ENCODE results near the gene RBM14. TPM values are rescaled to one million over a fixed set of nuclear protein-coding genes. Genes with fewer than 3 reads are reported as not detected.

RBM14 gene
- total RNA-seq, 2 donors from 2014 or later = 29.8 to 37.6 TPM

- ATAC-seq = no peak
Observed at GRCh38 chr11:66652651-66653050, 36.2 kb downstream of the RBM14 start.

DNA sequence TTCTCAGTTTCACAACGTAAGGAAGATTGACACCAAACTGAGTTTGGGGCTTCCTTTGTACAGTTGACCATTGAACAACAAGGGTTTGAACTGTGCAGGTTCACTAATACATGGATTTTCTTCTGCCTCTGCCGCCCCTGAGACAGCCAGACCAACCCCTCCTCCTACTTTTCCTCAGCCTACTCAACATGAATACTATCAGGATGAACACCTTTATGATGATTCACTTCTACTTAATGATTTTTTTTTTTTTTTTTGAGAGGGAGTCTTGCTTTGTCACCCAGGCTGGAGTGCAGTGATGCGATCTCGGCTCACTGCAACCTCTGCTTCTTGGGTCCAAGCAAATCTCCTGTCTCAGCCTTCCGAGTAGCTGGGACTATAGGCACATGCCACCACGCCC lies 36.7 kb downstream of the RBM14 start:
- Histone ChIP-seq H3K4me1 (no peaks in the 10 kb centered on the region), H3K4me3 (no peak overlapping the region), H3K9me3 (no peaks in the 10 kb centered on the region), H3K27ac (no peak overlapping the region), H3K27me3 (no peaks in the 10 kb centered on the region), H3K36me3 (replicated peaks in 1 of 2; ENCODE audit: insufficient read depth in 1 of 2, low read depth in 2 of 2) (no peaks in the 10 kb centered on the region)
- intact Hi-C loops (cut with DNase I) = no loop called here
- TF ChIP-seq CTCF (IDR thresholded peaks at IDR 0.05) = no peak
- TF ChIP-seq POLR2A (IDR thresholded peaks at IDR 0.05) = no peak
- no peak for DNase-seq
- no peak for ATAC-seq
- WGBS, 2 donors = 85 to 86% methylated on average over 6 of the region's 6 CpGs

More at GRCh38 chr11:66652651-66653050, 36.2 kb downstream of the RBM14 start:
- no peak for DNase-seq
- H3K27ac ChIP-seq = no peak overlapping the region
- no peaks in the 10 kb centered on the region for H3K27me3 ChIP-seq
- H3K4me3 ChIP-seq = no peak overlapping the region
- intact Hi-C loops (cut with DNase I) = no loop called here
- TF ChIP-seq POLR2A (IDR thresholded peaks at IDR 0.05) (no peak), CTCF (IDR thresholded peaks at IDR 0.05) (no peak)
- H3K4me1 ChIP-seq = no peaks in the 10 kb centered on the region
- no peaks in the 10 kb centered on the region for H3K9me3 ChIP-seq
- 87 to 91% methylated on average over 7 of the region's 7 CpGs for WGBS, 2 donors
- H3K36me3 ChIP-seq (replicated peaks in 1 of 2; ENCODE audit: insufficient read depth in 1 of 2, low read depth in 2 of 2) = no peaks in the 10 kb centered on the region

DNA sequence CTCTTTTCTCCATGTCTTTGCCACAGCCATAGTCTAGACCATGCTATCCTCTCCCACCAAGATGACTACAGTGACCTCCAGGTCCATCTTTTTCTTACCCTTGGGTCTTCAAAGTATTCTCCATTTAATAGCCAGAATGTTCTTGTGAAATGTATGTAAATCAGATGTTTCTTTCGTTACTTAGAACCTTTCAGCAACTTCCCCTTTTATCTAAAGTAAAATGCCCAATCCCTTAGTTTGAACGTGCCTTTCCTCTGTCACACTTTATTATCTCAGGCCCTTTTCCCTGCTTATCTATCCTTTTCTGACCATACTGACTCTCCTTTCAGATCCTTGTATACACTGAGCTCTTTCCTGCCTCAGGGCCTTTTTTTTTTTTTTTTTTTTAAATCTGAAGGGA lies 43.3 kb downstream of the RBM14 start:
- Histone ChIP-seq H3K36me3 (replicated peaks in 1 of 2; ENCODE audit: insufficient read depth in 1 of 2, low read depth in 2 of 2) (no peaks in the 10 kb centered on the region), H3K9me3 (no peaks in the 10 kb centered on the region), H3K27ac (no peak overlapping the region), H3K4me3 (no peak overlapping the region), H3K27me3 (no peaks in the 10 kb centered on the region), H3K4me1 (no peaks in the 10 kb centered on the region)
- intact Hi-C loops (cut with DNase I) = no loop called here
- ATAC-seq (no peak), DNase-seq (no peak)
- TF ChIP-seq CTCF (IDR thresholded peaks at IDR 0.05) (no peak), POLR2A (IDR thresholded peaks at IDR 0.05) (no peak)
- 54 to 66% methylated on average over 2 of the region's 2 CpGs for WGBS, 2 donors

DNA sequence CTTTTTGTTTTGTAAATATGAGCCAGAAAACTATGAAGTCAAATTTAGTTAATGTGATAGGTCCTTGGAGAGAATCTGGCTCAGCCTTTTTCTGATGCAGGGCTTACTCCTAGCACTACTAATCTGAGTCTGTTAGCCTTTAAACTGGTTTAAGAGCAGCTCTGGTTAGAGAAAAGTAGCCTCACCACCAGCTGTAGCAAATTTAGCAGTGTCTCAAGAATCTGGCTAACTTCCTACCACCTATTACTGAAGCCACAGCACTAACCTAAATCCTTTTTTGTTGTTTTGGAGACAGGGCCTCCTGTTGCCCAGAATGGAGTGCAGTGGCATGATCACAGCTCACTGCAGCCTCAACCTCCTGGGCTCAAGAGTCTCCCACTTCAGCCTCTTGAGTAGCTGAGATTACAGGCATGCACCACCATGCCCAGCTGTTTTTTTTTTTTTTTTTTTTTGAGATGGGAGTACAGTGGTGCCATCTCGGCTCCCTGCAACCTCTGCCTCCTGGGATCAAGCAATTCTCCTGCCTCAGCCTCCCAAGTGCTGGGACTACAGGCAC lies 47.4 kb downstream of the RBM14 start:
- intact Hi-C loops (cut with DNase I) = no loop called here
- H3K9me3 ChIP-seq = no peaks in the 10 kb centered on the region
- H3K4me1 ChIP-seq = no peaks in the 10 kb centered on the region
- no peak for DNase-seq
- WGBS, 2 donors = 80 to 91% methylated on average over 1 of the region's 1 CpG
- H3K27me3 ChIP-seq = no peaks in the 10 kb centered on the region
- H3K36me3 ChIP-seq (replicated peaks in 1 of 2; ENCODE audit: insufficient read depth in 1 of 2, low read depth in 2 of 2) = no peaks in the 10 kb centered on the region
- TF ChIP-seq CTCF (IDR thresholded peaks at IDR 0.05) = no peak
- no peak for TF ChIP-seq POLR2A (IDR thresholded peaks at IDR 0.05)
- no peak for ATAC-seq
- H3K27ac ChIP-seq = no peak overlapping the region
- no peak overlapping the region for H3K4me3 ChIP-seq

DNA sequence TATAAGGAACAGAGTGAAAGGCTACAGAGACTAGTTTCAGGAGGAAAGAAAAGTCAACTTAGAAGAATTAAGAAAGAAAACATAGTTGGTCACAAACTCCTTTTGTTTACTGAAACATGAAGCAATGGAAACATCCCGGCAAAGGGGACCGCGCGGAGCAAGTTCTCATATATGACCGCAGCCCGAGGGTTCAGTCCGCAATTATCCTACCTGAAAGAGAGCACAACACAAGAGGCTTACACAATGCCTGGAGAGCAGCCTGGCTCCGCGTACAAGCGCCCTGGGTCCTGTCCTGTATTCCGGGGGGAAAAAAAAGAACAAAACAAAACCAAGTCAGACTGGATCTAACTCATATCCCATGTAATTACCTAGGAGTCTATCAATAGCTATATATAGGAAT lies 48.9 kb downstream of the RBM14 start:
- intact Hi-C loops (cut with DNase I) = no loop called here

More for the DNA sequence above, 48.9 kb downstream of the RBM14 start:
- H3K4me3 ChIP-seq = no peak overlapping the region
- no peaks in the 10 kb centered on the region for H3K36me3 ChIP-seq (replicated peaks in 1 of 2; ENCODE audit: insufficient read depth in 1 of 2, low read depth in 2 of 2)
- H3K27me3 ChIP-seq = no peaks in the 10 kb centered on the region
- no peaks in the 10 kb centered on the region for H3K4me1 ChIP-seq
- no peak for ATAC-seq
- TF ChIP-seq POLR2A (IDR thresholded peaks at IDR 0.05) = no peak
- no peak overlapping the region for H3K27ac ChIP-seq
- no peak for DNase-seq
- no peaks in the 10 kb centered on the region for H3K9me3 ChIP-seq
- WGBS, 2 donors = 88% methylated on average over 11 of the region's 11 CpGs

Data from body of pancreas (tissue), 4 donors.